HG02798 (cell line): ENCODE measurements around the gene ITGA3.

ENCODE experiments used
- ATAC-seq: cut with Tn5 transposase; IDR thresholded peaks from one replicate; pipeline ENCODE4 v1.9.1; 2021; ENCODE audit warnings: mild to moderate bottlenecking; ENCODE audit not compliant: unreplicated experiment, poor library complexity

The ITGA3 gene

GRCh38 chr17:50066995-50067394, 11.1 kb downstream of the ITGA3 start:
- ATAC-seq = no peak

GRCh38 chr17:50067996-50068395, 12.1 kb downstream of the ITGA3 start:
- no peak for ATAC-seq

GRCh38 chr17:50070908-50071680, 15.2 kb downstream of the ITGA3 start:
- no peak for ATAC-seq

GRCh38 chr17:50071692-50072091, 15.8 kb downstream of the ITGA3 start:
- ATAC-seq = no peak

GRCh38 chr17:50072130-50072529, 16.2 kb downstream of the ITGA3 start:
- no peak for ATAC-seq

GRCh38 chr17:50072925-50073324, 17.0 kb downstream of the ITGA3 start:
- ATAC-seq = no peak

- no peak for ATAC-seq
Measured at GRCh38 chr17:50074227-50074626, 18.3 kb downstream of the ITGA3 start.

GRCh38 chr17:50075446-50076032, 19.6 kb downstream of the ITGA3 start:
- no peak for ATAC-seq

GRCh38 chr17:50076221-50076590, 20.3 kb downstream of the ITGA3 start:
- no peak for ATAC-seq

GRCh38 chr17:50076591-50077235, 20.8 kb downstream of the ITGA3 start:
- no peak for ATAC-seq

GRCh38 chr17:50078430-50078829, 22.5 kb downstream of the ITGA3 start:
- no peak for ATAC-seq

GRCh38 chr17:50079334-50080095, 23.6 kb downstream of the ITGA3 start:
- ATAC-seq = no peak

GRCh38 chr17:50080096-50080480, 24.2 kb downstream of the ITGA3 start:
- ATAC-seq = no peak

GRCh38 chr17:50080827-50081226, 24.9 kb downstream of the ITGA3 start:
- peak; percentile 72 for ATAC-seq

- no peak for ATAC-seq
Measured at GRCh38 chr17:50081757-50082156, 25.8 kb downstream of the ITGA3 start.

GRCh38 chr17:50087246-50087911, 31.5 kb downstream of the ITGA3 start:
- peak; percentile 74 for ATAC-seq

- no peak for ATAC-seq
Measured at GRCh38 chr17:50087912-50088405, 32.0 kb downstream of the ITGA3 start.

GRCh38 chr17:50088952-50089825, 33.3 kb downstream of the ITGA3 start:
- ATAC-seq = no peak

GRCh38 chr17:50090071-50090470, 34.2 kb downstream of the ITGA3 start:
- ATAC-seq = no peak
